GM10248 (cell line): ENCODE measurements around the gene RAB18.

Experiments
- CTCF ChIA-PET: fragments of 300-600 bp; sonication (Branson Sonifier 250); formaldehyde crosslinking; extraction: SDS; loops from one replicate; lab custom pipeline; 2021; ENCODE audit warnings: antibody characterized with exemption; lab: Yijun Ruan, JAX
- POLR2A ChIA-PET: fragments of 350-650 bp; sonication (Branson Sonifier 250); formaldehyde crosslinking; extraction: SDS; loops from one replicate; lab custom pipeline; 2020; ENCODE audit warnings: antibody characterized with exemption; lab: Yijun Ruan, JAX
- DNase-seq: peaks from one replicate; pipeline ENCODE4 v3.0.0; 2012; ENCODE audit errors: extremely low spot score
- CTCF ChIP-seq: IDR thresholded peaks from 2 replicates; pipeline ENCODE4 v1.5.1; 2012; ENCODE audit warnings: mild to moderate bottlenecking, low read depth; ENCODE audit errors: extremely low read depth, missing control alignments, control extremely low read depth

RAB18 gene

GRCh38 chr10:27537787-27538186 is 33.7 kb downstream of the RAB18 start:
- DNase-seq: no peak
- ChIA-PET CTCF (interaction anchor here (0.7 to 1.6 kb wide), 4 partner anchors 11 to 33 kb away, joined by 3 to 6 read pairs (median 3); partner anchors contain the start of gene RAB18), POLR2A (no interaction called here)
- no peak for TF ChIP-seq CTCF

- TF ChIP-seq CTCF: no peak
- no peak for DNase-seq
- ChIA-PET POLR2A (no interaction called here), CTCF (interaction anchor here (1.0 to 1.3 kb wide), 3 partner anchors 12 to 37 kb away, joined by 4 to 5 read pairs (median 4); partner anchors contain the start of gene RAB18)
Observed at GRCh38 chr10:27540672-27541071, 36.6 kb downstream of the RAB18 start.

GRCh38 chr10:27541796-27542729 is 38.0 kb downstream of the RAB18 start:
- no peak for DNase-seq
- no peak for TF ChIP-seq CTCF
- POLR2A ChIA-PET: no interaction called here
- CTCF ChIA-PET: interaction anchor here (1.1 to 1.3 kb wide), 2 partner anchors 7 to 15 kb away, joined by 3 read pairs; no protein-coding TSS in a partner anchor

- no peak for DNase-seq
- no peak for TF ChIP-seq CTCF
- ChIA-PET CTCF (interaction anchor here (1.1 to 1.3 kb wide), 2 partner anchors 8 to 14 kb away, joined by 3 read pairs; no protein-coding TSS in a partner anchor), POLR2A (no interaction called here)
Observed at GRCh38 chr10:27542812-27543211, 38.7 kb downstream of the RAB18 start.

GRCh38 chr10:27547047-27547446 is 42.9 kb downstream of the RAB18 start:
- TF ChIP-seq CTCF: no peak
- DNase-seq: no peak
- CTCF ChIA-PET: no interaction called here
- POLR2A ChIA-PET: no interaction called here

- TF ChIP-seq CTCF: no peak
- POLR2A ChIA-PET: no interaction called here
- CTCF ChIA-PET: no interaction called here
- no peak for DNase-seq
Observed at GRCh38 chr10:27547482-27547881, 43.4 kb downstream of the RAB18 start.
